ENCODE measurements around the gene NGFR. TPM values are rescaled to one million over a fixed set of nuclear protein-coding genes. Genes with fewer than 3 reads are reported as not detected.

NGFR gene
- total RNA-seq, 1 experiment from 2014 or later, result 6.4 TPM

Other genes with a start within 250 kb of the NGFR start
- 10.9 and 11.4 TPM in 2 replicates for gene ZNF652, start 133.0 kb upstream of the NGFR start, total RNA-seq (2014; rRNA removed; shearing (Covaris generic))
- 146 and 208 TPM in 2 replicates for gene PHB1, start 80.4 kb upstream of the NGFR start, total RNA-seq (2014; rRNA removed; shearing (Covaris generic))
- gene NXPH3, start 80.6 kb downstream of the NGFR start, total RNA-seq (2014; rRNA removed; shearing (Covaris generic)), result not detected in 2 replicates
- 32.1 and 34.1 TPM in 2 replicates for gene SPOP, start 182.8 kb downstream of the NGFR start, total RNA-seq (2014; rRNA removed; shearing (Covaris generic))
- gene SLC35B1, start 212.7 kb downstream of the NGFR start, total RNA-seq (2014; rRNA removed; shearing (Covaris generic)), result 52.0 and 63.8 TPM in 2 replicates